Endothelial cell of umbilical vein (primary cell): ENCODE results near the gene INSYN2B. TPM values are rescaled to one million over a fixed set of nuclear protein-coding genes. Genes with fewer than 3 reads are reported as not detected.

Experiments used
- BruUV-seq: library from RNA; stranded (reverse); fragments of 400-500 nt; replicated peaks from 2 replicates; lab custom pipeline; 2021; lab: Mats Ljungman, UMichigan
- CTCF ChIA-PET: fragments of 300-600, 350-600 bp; sonication (Branson Sonifier 250); formaldehyde crosslinking; loops from one replicate; lab custom pipeline; 2021; ENCODE audit warnings: antibody characterized with exemption, inconsistent platforms; lab: Charles Lee
- POLR2A ChIA-PET: fragments of 300-600, 350-600 bp; sonication (Branson Sonifier 250); formaldehyde crosslinking; loops from one replicate; lab custom pipeline; 2021; ENCODE audit warnings: antibody characterized with exemption, inconsistent platforms; lab: Charles Lee
- DNase-seq: peaks from one replicate; pipeline ENCODE4 v3.0.0-alpha.2; 2011; ENCODE audit warnings: low read depth, low spot score
- FAIRE-seq: peaks from 2 replicates; lab custom pipeline; 2011; peaks lifted over from hg19 to GRCh38; lab: Jason Lieb, UNC
- H2AFZ ChIP-seq: 2 replicates; pipeline ENCODE4 v1.6.0; 2012; ENCODE audit warnings: low read depth, low read length, control low read depth, inconsistent platforms
- H3K27ac ChIP-seq: 2 replicates; pipeline ENCODE4 v1.5.1; 2011; ENCODE audit warnings: low read depth, mild to moderate bottlenecking, control low read depth, low read length, moderate library complexity; ENCODE audit not compliant: insufficient read depth
- H3K27me3 ChIP-seq, 2 experiments: 2 replicates each; pipeline versions ENCODE4 v1.6.0 to v1.6.1; 2011; ENCODE audit warnings: low read length in 2 of 2, mixed read lengths in 1 of 2; ENCODE audit not compliant: control insufficient read depth in 2 of 2, insufficient read depth in 2 of 2
- H3K36me3 ChIP-seq, 2 experiments: 2 replicates in 1 of 2; 3 replicates in 1 of 2; pipeline ENCODE4 v1.5.1; 2011; ENCODE audit warnings: low read length in 2 of 2, mild to moderate bottlenecking in 1 of 2, moderate library complexity in 1 of 2; ENCODE audit not compliant: control insufficient read depth in 2 of 2, insufficient read depth in 2 of 2; ENCODE audit errors: extremely low read depth in 1 of 2
- H3K4me1 ChIP-seq: 3 replicates; pipeline ENCODE4 v1.5.1; 2011; ENCODE audit warnings: mild to moderate bottlenecking, low read length; ENCODE audit not compliant: control insufficient read depth, insufficient read depth; ENCODE audit errors: extremely low read depth
- H3K4me2 ChIP-seq: 2 replicates; pipeline ENCODE4 v1.6.1; 2011; ENCODE audit warnings: low read length, control low read depth, mixed read lengths; ENCODE audit not compliant: insufficient read depth
- H3K4me3 ChIP-seq, 3 experiments: fragments of 200-600 bp in 1 of 3; sonication (generic), shearing (Covaris generic) in 1 of 3; replicated peaks in 1 of 3; 2 replicates each; pipeline ENCODE4 v1.5.1; 2011 to 2016; ENCODE audit warnings: control low read depth in 3 of 3, low read length in 3 of 3, mild to moderate bottlenecking in 2 of 3, inconsistent platforms in 1 of 3, low read depth in 1 of 3, moderate library complexity in 1 of 3; ENCODE audit not compliant: insufficient read depth in 1 of 3
- H3K79me2 ChIP-seq: 2 replicates; pipeline ENCODE4 v1.6.0; 2012; ENCODE audit warnings: low read length, inconsistent platforms; ENCODE audit not compliant: control insufficient read depth, insufficient read depth
- H3K9ac ChIP-seq: replicated peaks from 2 replicates; pipeline ENCODE3; 2011; ENCODE audit warnings: low read length, control low read depth; ENCODE audit not compliant: insufficient read depth; ENCODE audit errors: extremely low read depth
- H3K9me1 ChIP-seq: replicated peaks from 3 replicates; pipeline ENCODE4 v1.6.0; 2011; ENCODE audit warnings: mild to moderate bottlenecking, low read length; ENCODE audit not compliant: control insufficient read depth, insufficient read depth; ENCODE audit errors: extremely low read depth
- H3K9me3 ChIP-seq: replicated peaks from 2 replicates; pipeline ENCODE4 v1.5.1; 2012; ENCODE audit warnings: low read length, inconsistent platforms; ENCODE audit not compliant: control insufficient read depth, insufficient read depth
- H4K20me1 ChIP-seq: replicated peaks from 2 replicates; pipeline ENCODE3; 2011; ENCODE audit warnings: mild to moderate bottlenecking, low read length; ENCODE audit not compliant: control insufficient read depth, insufficient read depth; ENCODE audit errors: extremely low read depth
- CTCF ChIP-seq, 2 donors: IDR thresholded peaks; 1 replicate in 1 of 2; 2 replicates in 1 of 2; pipeline ENCODE4 v1.5.1; 2011; ENCODE audit warnings: low read length in 2 of 2, mild to moderate bottlenecking in 2 of 2, moderate library complexity in 2 of 2, control low read depth in 1 of 2, inconsistent platforms in 1 of 2, low read depth in 1 of 2; ENCODE audit not compliant: insufficient read depth in 1 of 2; ENCODE audit errors: extremely low read depth in 1 of 2
- EZH2 ChIP-seq: IDR thresholded peaks from 2 replicates; pipeline ENCODE4 v1.6.1; 2012; ENCODE audit warnings: borderline replicate concordance, low read depth, mild to moderate bottlenecking, moderate library complexity, low read length, inconsistent platforms; ENCODE audit not compliant: severe bottlenecking
- FOS ChIP-seq: IDR thresholded peaks from 2 replicates; pipeline ENCODE4 v1.6.1; 2011; ENCODE audit warnings: mild to moderate bottlenecking, low read length, moderate library complexity, borderline replicate concordance; ENCODE audit not compliant: insufficient read depth
- GATA2 ChIP-seq: IDR thresholded peaks from 2 replicates; pipeline ENCODE4 v1.7.0; 2011; ENCODE audit warnings: low read depth, mild to moderate bottlenecking, moderate library complexity, mixed read lengths, low read length; ENCODE audit not compliant: insufficient read length, insufficient read depth
- JUN ChIP-seq: IDR thresholded peaks from 2 replicates; pipeline ENCODE4 v1.6.1; 2011; ENCODE audit warnings: borderline replicate concordance, low read depth; ENCODE audit not compliant: insufficient read length, insufficient read depth
- MAX ChIP-seq: IDR thresholded peaks from 2 replicates; pipeline ENCODE4 v1.6.1; 2011; ENCODE audit not compliant: insufficient read depth, insufficient read length
- MYC ChIP-seq: IDR thresholded peaks from one replicate; pipeline ENCODE4 v1.6.1; 2011; ENCODE audit warnings: mild to moderate bottlenecking, low read depth, low read length
- POLR2A ChIP-seq: IDR thresholded peaks from 2 replicates; pipeline ENCODE4 v1.6.1; 2012; ENCODE audit warnings: low read depth, mild to moderate bottlenecking, control low read depth, low read length
- POLR2AphosphoS5 ChIP-seq: IDR thresholded peaks from 2 replicates; pipeline ENCODE4 v1.6.1; 2012; ENCODE audit warnings: low read depth, mild to moderate bottlenecking, control low read depth, low read length, moderate library complexity; ENCODE audit not compliant: insufficient read depth
- dilution Hi-C: fragments of 300-500 bp; cut with MboI; formaldehyde crosslinking; loops from one replicate; pipeline ENCODE4 v1.15.0; 2019; ENCODE audit warnings: low sequenced_read_pairs; ENCODE audit not compliant: extremely low pct_ligation_motif_present
- intact Hi-C: fragments of 100-400 bp; cut with micrococcal nuclease; formaldehyde crosslinking; loops from one replicate; pipeline ENCODE4 v1.10.0; 2022
- polyA plus RNA-seq, 4 experiments: library from polyadenylated mRNA; depleted of rRNA in 3 of 4; stranded (reverse) in 3 of 4; unstranded in 1 of 4; fragments of >200 nt; gene quantifications; 2 replicates each; pipeline versions ENCODE4 v1.2.1 to v1.2.3, GENCODE V29; 2011 to 2012; ENCODE audit warnings: missing spikeins in 1 of 4
- total RNA-seq: library from RNA; stranded (reverse); gene quantifications from 2 replicates; pipeline ENCODE4 v1.2.3, GENCODE V29; 2021

INSYN2B gene
- total and polyA plus RNA-seq, 2 donors (not counting 3 experiments of a cell fraction or from before 2014, with no cell fraction given) = 8.2 to 17.1 TPM

DNA sequence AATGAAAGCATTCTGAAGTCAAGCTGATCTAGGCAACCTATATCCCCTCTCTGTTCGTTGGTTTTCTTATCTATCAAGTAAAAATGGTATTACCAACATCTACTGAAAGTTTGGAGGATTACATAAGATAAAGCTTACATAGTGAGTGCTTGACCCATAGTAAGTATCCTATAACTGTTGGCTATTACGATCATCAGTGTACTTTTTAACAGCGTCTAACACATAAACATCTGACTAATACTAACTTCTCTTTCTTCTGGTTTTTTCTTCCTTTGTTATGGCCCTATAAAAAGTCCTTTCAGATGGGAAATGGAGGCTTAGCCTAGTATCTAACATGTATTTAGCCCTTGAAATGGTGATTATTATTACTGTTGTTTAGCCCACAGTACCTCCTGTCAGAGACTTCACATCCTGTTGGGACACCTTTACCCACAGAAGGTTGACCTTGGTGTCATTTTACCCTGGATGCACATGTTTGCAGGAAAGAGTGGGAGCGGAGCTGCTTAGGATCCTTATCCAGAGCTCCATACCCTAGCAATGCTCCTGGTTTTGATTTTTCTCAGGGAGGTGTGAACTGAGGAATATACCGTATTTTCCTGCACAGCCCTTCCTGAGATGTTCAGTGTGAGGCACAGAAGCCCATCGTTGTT, 6.0 kb downstream of the INSYN2B start:
- Histone ChIP-seq H3K9me3 (no peaks in the 10 kb centered on the region), H3K36me3 (no peaks in the 10 kb centered on the region), H3K4me1 (peaks cover 87% of the 10 kb centered on the region), H3K27me3 (no peaks in the 10 kb centered on the region), H3K9me1 (no peaks in the 10 kb centered on the region), H3K9ac (peak overlapping the region; percentile 6), H3K4me3 (no peak overlapping the region), H2AFZ (no peak overlapping the region), H3K27ac (peak overlapping the region; percentile 39), H3K4me2 (peak overlapping the region; percentile 29), H4K20me1 (no peaks in the 10 kb centered on the region), H3K79me2 (peaks cover 90% of the 10 kb centered on the region)
- ChIA-PET POLR2A (no interaction called here), CTCF (interaction anchor here (0.9 to 1.4 kb wide), 2 partner anchors 28 to 273 kb away, joined by 3 to 4 read pairs; no protein-coding TSS in a partner anchor)
- no peak for FAIRE-seq
- no peak for DNase-seq
- dilution Hi-C loops = no loop called here
- no TSS peak for BruUV-seq
- TF ChIP-seq FOS (no peak), MYC (no peak), CTCF (IDR thresholded peaks at IDR 0.05; ENCODE audit: extremely low read depth in 1 of 2, insufficient read depth in 1 of 2, low read depth in 1 of 2, low read length in 2 of 2) (no peak), POLR2AphosphoS5 (no peak), JUN (no peak), GATA2 (no peak), EZH2 (no peak), MAX (no peak), POLR2A (no peak)
- intact Hi-C loops = loop anchor here (5.0 kb wide), 1 partner anchor 1397 kb away; the partner anchor contains the start of gene PANK3
